ENCODE measurements around the gene PAX3.

GRCh38 chr2:222336442-222336841 is 37.6 kb upstream of the PAX3 start:
- TF ChIP-seq REST (IDR thresholded peaks at IDR 0.05; ENCODE audit: insufficient read depth in 1 of 2, low read depth in 2 of 2, low read length in 2 of 2) = no peak
- TF ChIP-seq POLR2AphosphoS5 (IDR thresholded peaks at IDR 0.05; ENCODE audit: low read depth, low read length) = no peak
- TF ChIP-seq TAF1 (IDR thresholded peaks at IDR 0.05; ENCODE audit: borderline replicate concordance, insufficient read depth, low read length) = no peak
